ENCODE results near the gene STXBP6. TPM values are rescaled to one million over a fixed set of nuclear protein-coding genes. Genes with fewer than 3 reads are reported as not detected.

The STXBP6 gene
- total RNA-seq, 1 experiment from 2014 or later = 0.27 TPM

DNA sequence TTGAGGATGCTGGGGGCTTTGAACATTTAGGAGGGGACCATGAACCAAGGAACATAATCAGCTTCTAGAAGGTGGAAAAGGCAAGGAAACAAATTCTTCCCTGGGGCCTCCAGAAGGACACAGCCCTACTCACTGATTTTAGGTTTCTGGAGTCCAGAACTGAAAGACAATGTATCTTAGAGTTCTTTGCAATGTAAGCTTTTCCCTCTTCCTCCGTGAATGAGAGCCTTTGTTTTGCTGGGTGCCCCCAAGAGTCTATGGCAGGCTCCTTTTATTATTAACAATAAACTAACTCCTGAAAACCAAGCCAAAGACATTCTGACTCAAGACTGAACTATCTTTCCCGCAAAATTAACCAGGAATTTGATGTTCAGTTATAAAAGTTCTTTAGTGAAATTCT lies 204.1 kb downstream of the STXBP6 start:
- H3K9me3 ChIP-seq (ENCODE audit: control insufficient read depth in 1 of 2, insufficient read depth in 1 of 2, low read depth in 1 of 2, low read length in 2 of 2) = no peaks in the 10 kb centered on the region
- no peaks in the 10 kb centered on the region for H3K4me1 ChIP-seq (ENCODE audit: control insufficient read depth in 1 of 2, insufficient read depth in 2 of 2, low read length in 2 of 2)
- ATAC-seq = no peak
- no peak overlapping the region for H3K4me2 ChIP-seq (ENCODE audit: low read length)
- no peak overlapping the region for H3K4me3 ChIP-seq (replicated peaks in 1 of 2; ENCODE audit: low read depth in 1 of 2, low read length in 2 of 2)
- H3K9me2 ChIP-seq (ENCODE audit: insufficient read depth) = no peaks in the 10 kb centered on the region
- ChIA-PET POLR2A (no interaction called here), RAD21 (ENCODE audit: low non-redundant PET in 1 of 2, low total read pairs in 2 of 2, uncharacterized antibody in 2 of 2, unreplicated experiment in 2 of 2) (no interaction called here), CTCF (no interaction called here)
- no peak for TF ChIP-seq EZH2 (IDR thresholded peaks at IDR 0.05)
- TF ChIP-seq RAD21 (IDR thresholded peaks at IDR 0.05; ENCODE audit: low read depth) = no peak
- TF ChIP-seq SIN3A (IDR thresholded peaks at IDR 0.05; ENCODE audit: low read depth) = no peak
- TF ChIP-seq CTCF (IDR thresholded peaks at IDR 0.05 in 2 of 3, conservative IDR thresholded peaks at IDR 0.05 in 1 of 3; ENCODE audit: borderline replicate concordance in 1 of 3, insufficient read depth in 1 of 3, low read depth in 2 of 3, low read length in 2 of 3) = no peak
- no peak for TF ChIP-seq CBX3 (IDR thresholded peaks at IDR 0.05; ENCODE audit: low read depth)
- no peak for TF ChIP-seq ZBTB33 (IDR thresholded peaks at IDR 0.05; ENCODE audit: extremely low read depth, insufficient replicate concordance, low read length)
- no peaks in the 10 kb centered on the region for H3K79me2 ChIP-seq (ENCODE audit: insufficient read depth, low read length)
- no TSS peak for BruUV-seq (replicated peaks)
- H3K36me3 ChIP-seq (ENCODE audit: control insufficient read depth in 1 of 2, insufficient read depth in 2 of 2, low read length in 2 of 2) = no peaks in the 10 kb centered on the region
- H3K27me3 ChIP-seq (ENCODE audit: insufficient read depth, low read length) = no peaks in the 10 kb centered on the region
- no peak for DNase-seq (ENCODE audit: low read depth, low spot score)
- no peak overlapping the region for H3K27ac ChIP-seq (ENCODE audit: low read depth, low read length)
- intact Hi-C loops (cut with micrococcal nuclease) = no loop called here
- H2AFZ ChIP-seq (ENCODE audit: low read depth, low read length, poor library complexity, severe bottlenecking) = no peak overlapping the region
- no peaks in the 10 kb centered on the region for H4K20me1 ChIP-seq (ENCODE audit: insufficient read depth)
- H3K9ac ChIP-seq (ENCODE audit: low read length) = no peak overlapping the region

Data from HCT116 (cell line).